ENCODE results near the gene ERBB3.
A peak's percentile ranks its signal among the peaks of the same experiment; 100 is the strongest.
"Not testable (repeated sequence)": the region's sequence is repeated elsewhere in the genome, so short reads cannot be mapped to it uniquely, and the experiment has no call there.

Gene ERBB3

DNA sequence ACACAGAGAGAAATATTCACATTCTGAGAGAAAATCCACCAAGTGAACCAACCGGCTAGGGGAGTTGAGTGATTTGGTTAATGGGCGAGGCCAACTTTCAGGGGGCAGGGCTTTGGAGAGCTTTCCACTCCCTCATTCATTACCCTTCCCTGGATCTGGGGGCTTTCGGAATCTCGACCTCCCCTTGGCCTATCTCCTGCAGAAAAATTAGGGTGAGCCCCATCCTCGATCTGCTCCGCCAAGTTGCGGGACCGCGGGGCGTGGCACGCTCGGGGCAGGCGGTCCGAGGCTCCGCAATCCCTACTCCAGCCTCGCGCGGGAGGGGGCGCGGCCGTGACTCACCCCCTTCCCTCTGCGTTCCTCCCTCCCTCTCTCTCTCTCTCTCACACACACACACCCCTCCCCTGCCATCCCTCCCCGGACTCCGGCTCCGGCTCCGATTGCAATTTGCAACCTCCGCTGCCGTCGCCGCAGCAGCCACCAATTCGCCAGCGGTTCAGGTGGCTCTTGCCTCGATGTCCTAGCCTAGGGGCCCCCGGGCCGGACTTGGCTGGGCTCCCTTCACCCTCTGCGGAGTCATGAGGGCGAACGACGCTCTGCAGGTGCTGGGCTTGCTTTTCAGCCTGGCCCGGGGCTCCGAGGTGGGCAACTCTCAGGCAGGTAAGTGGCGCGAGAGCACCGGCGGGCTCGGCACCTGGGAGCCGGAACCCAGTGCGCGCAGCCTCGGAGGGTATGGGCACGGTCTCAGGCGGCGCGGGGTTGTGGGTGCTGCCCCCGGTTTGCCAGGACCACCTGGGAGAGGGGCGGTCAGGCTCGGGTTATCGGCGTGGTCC is at the start of gene ERBB3:
Gene ERBB3, plus strand, starts transcription at position 443 of the 833 bp plus-strand sequence. Its CDS starts 136 bp downstream, at position 579.
- DNase-seq = peak; percentile 69

DNA sequence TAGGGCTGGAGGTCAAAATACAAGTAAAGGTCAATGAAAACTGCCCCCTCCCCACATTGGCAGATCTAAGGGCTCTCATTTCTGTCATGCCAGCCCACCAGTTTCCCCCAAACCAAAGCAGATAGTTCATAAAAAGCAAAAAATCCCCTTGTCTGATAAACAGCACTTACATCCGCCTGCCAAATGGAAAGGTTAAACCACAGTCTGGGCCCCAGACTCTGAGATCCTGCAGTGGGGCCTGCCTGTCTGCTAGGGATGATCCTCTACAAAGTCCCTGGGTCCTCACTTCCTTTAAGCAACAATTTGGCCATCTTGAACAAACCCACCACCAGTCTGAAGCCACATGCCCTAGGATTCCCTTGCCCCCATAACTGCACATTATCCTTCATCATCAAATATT is 48.0 kb upstream of the ERBB3 start:
- DNase-seq = no peak

DNA sequence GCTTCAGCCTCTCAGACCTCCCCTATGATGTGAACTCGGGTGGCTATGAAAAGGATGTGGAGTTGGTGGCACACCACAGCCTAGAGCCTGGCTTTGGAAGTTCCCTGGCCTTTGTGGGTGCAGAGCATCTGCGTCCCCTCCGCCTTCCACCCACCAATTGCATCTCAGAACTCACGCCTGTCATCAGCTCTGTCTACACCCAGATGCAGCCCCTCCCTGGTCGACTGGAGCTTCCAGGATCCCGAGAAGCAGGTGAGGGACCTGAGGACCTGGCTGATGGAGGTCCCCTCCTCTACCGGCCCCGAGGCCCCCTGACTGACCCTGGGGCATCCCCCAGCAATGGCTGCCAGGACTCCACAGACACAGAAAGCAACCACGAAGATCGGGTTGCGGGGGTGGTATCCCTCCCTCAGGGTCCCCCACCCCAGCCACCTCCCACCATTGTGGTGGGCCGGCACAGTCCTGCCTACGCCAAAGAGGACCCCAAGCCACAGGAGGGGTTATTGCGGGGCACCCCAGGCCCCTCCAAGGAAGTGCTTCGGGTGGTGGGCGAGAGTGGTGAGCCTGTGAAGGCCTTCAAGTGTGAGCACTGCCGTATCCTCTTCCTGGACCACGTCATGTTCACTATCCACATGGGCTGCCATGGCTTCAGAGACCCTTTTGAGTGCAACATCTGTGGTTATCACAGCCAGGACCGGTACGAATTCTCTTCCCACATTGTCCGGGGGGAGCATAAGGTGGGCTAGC is 45.2 kb upstream of the ERBB3 start:
- no peak for DNase-seq

DNA sequence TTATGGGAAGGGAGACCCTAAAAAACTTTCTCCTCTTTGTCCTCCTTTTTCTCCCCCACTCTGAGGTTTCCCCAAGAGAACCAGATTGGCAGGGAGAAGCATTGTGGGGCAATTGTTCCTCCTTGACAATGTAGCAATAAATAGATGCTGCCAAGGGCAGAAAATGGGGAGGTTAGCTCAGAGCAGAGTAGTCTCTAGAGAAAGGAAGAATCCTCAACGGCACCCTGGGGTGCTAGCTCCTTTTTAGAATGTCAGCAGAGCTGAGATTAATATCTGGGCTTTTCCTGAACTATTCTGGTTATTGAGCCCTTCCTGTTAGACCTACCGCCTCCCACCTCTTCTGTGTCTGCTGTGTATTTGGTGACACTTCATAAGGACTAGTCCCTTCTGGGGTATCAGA is 42.8 kb upstream of the ERBB3 start:
- DNase-seq = no peak

DNA sequence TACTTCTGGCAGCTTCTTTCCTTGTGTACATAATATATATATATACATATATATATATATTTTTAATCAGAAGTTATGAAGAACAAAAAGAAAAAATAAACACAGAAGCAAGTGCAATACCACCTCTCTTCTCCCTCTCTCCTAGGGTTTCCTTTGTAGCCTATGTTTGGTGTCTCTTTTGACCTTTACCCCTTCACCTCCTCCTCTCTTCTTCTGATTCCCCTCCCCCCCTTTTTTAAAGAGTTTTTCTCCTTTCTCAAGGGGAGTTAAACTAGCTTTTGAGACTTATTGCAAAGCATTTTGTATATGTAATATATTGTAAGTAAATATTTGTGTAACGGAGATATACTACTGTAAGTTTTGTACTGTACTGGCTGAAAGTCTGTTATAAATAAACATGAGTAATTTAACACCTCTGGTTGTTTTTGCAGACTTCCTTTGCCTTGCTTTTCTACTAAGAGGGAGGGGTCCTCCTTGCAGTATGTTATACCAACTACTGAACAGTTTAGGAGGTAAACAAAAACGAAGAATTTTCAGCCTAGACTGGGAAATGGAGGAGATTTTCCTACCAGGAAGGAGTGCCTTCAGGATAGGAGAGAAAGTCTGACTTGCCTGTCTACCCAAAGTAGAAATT is 41.8 kb upstream of the ERBB3 start:
- DNase-seq = no peak

DNA sequence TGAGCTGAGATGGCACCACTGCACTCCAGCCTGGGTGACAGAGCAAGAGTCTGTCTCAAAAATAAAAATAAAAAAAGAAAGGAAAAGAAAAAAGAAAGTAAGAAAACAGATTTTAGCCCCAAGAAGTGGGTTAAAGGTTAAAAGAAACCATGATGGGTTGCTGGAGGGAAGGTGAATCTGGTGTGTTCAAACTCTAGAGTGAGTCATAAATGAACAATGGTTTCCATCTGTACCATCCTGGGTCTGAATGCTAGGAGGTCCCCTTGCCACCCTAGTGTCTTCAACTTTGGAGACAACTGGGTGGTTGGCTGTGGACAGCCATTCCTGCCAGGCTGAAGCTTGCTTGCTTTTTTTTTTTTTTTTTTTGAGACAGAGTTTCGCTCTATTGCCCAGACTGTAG is 39.8 kb upstream of the ERBB3 start:
- DNase-seq = peak; percentile 47

DNA sequence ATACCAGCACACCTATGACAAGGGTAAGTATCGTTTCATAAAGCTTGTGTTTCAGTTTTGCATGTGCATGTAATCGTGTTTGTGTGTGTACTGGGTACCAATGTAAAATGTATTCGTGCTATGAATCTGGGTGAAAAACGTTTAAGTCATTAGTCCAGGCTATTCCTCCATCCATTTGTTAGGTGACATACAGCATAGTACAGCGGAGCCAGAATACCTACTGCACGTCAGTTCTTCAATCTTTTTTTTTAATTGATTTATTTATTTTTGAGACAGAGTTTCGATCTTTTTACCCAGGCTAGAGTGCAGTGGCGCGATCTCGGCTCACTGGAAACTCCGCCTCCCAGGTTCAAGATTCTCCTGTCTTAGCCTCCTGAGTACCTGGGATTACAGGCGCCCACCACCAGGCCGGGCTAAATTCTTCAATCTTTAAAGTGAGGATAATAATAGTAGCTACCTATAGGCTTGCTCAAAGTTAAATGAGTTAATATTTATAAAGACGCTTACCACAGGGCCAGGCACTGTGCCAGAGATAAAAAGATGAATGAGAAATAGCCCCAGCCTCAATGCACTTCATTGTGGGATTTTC is 38.9 kb upstream of the ERBB3 start:
- DNase-seq = no peak

DNA sequence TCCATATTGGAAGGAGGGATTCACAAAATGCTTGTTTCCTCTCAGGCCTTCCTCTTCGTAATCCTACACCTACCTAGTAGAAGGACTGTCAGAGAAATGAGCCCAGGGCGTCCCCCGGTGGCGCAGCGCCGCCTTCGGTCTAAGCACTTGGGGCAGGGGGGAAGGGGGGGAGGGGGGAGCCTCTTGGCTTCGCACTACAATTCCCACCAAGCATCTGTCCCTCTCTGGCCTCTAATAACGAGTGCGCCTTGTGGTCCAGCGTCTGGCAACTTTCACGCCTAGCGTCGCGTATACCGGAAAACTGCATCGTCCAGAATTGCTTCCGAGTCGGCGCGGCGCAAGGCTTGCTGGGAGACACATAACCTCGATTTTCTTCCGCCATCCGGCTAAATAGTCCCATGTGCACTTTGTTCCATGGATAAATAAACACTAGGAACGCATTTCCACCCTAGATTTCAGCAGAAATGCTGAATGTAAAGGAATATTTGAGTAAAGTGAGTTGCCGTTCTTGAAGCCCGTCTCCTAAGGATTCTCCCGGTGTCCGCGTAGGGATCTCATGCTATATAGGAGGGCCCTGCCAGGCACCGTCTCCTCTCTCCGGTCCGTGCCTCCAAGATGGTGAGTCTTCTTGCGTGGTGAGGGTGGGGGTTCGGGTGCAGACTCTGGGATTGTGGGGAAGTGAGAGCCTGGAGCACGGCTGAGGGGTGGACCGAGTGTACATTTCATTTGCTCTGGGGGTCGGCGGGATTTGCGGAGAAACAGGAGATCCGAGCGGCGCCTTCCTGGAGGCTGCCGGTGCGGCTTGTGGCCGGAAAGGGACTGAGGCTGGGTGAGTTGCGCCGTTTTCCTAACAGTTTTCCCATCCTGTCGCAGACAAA is 38.2 kb upstream of the ERBB3 start, which contains the start of gene RPS26:
Gene RPS26, plus strand, starts transcription at position 367 of the 878 bp plus-strand sequence. Its CDS starts 249 bp downstream, at position 616.
- peak; percentile 97 for DNase-seq

DNA sequence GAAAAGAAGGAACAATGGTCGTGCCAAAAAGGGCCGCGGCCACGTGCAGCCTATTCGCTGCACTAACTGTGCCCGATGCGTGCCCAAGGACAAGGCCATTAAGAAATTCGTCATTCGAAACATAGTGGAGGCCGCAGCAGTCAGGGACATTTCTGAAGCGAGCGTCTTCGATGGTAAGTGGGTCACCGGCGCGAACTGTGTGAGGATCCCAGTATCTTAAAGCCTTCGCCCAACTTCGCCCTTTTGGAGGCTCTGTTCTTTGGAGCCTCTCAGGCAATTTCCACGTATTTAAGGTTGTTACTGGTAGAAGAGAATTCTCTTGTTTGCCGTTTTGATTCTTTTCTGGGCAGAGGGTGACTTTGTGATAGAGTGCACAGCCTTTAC is 37.5 kb upstream of the ERBB3 start:
- not testable (repeated sequence) for DNase-seq

DNA sequence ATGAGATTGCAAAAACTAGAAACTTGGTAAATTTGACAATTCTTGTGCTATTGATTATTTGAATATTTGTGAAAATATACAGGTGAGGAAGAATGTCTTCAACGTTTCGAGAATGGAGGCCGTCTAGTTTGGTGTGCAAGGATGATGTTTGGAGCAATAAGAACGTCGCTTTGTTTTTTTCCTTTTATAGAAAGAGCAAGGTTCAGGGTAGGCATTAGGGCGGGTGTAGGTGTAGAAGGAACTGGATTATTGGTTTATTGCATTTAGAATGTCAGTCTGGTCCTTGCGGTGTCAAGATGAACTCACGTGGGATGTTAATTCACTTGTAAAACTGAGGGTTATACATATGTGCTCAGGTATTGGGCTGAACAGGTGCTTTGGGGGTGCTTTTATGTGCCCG is 37.1 kb upstream of the ERBB3 start:
- DNase-seq = no peak

DNA sequence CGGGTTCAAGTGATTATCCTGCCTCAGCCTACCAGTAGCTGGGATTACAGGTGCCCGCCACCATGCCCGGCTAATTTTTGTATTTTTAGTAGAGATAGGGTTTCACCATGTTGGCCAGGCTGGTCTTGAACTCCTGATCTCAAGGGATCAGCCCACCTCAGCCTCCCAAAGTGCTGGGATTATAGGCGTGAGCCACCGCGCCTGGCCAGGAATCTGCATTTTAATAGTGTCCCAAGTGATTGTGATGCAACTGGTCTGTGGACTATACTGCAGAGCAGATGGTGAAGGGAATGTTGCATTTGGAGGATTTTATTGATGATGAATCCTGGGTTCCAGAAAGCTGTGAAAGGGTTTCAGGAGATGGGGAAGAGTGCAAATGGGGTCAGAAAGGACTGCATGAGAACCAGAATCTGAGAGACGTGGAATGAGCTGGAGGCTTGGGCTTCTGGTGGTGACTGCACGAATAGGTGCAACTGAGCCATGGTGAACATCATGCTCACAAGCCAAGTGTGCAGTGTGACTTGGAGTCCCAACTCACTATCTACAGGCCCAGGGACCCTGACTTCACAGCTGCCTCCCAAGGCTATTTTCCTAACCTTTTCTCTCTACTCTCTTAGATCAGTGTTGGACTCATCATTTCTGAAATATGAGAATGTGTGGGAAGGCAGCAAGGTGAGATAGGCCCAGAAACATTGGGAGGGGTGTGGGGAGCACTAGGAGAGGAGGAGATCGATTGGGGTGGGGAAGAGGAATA is 33.8 kb upstream of the ERBB3 start:
- DNase-seq = no peak

DNA sequence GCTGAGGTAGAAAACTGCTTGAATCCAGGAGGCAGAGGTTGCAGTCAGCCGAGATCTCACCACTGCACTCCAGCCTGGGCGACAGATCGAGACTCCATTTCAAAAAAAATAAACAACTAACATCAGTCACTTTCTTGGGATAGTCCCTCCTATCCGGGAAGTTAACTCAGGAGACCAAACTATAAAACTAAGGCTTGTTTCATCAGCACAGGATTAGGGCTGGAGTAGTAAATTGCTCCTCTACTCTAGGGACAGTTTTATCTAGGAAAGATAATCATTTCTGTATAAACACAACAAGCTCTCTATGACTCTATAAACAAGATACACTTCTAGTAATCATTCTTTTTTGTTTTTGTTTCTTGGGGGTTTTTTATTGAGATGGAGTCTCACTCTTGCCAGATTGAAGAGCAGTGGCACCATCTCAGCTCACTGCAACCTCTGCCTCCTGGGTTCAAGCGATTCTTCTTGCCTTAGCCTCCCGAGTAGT is 26.5 kb upstream of the ERBB3 start:
- no peak for DNase-seq

DNA sequence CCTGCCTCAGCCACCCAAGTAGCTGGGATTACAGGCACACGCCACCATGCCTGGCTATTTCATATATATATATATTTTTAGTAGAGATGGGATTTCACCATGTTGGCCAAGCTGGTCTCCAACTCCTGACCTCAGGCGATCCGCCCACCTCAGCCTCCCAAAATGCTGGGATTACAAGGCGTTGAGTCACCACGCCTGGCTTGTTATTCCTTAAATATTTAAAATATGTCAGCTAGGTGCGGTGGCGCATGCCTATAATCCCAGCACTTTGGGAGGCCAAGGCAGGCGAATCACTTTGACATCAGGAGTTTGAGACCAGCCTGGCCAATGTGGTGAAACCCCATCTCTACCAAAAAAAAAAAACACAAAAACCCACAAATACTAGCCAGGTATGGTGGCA is 20.0 kb upstream of the ERBB3 start:
- DNase-seq = not testable (repeated sequence)

DNA sequence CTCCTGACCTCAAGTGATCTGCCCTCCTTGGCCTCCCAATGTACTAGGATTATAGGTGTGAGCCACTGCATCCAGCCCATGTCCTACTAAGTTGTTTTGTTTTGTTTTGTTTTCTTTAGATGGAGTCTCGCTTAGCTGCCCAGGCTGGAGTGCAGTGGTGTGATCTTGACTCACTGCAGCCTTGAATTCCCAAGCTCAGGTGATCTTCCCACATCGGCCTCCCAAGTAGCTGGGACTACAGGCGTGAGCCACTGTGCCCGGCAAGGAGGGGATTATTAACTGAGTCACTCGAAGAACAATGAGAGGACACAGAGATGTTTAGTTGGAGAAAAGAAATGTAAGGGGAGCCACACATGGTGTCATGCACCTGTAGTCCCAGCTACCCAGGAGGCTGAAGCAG is 18.0 kb upstream of the ERBB3 start:
- DNase-seq = no peak

DNA sequence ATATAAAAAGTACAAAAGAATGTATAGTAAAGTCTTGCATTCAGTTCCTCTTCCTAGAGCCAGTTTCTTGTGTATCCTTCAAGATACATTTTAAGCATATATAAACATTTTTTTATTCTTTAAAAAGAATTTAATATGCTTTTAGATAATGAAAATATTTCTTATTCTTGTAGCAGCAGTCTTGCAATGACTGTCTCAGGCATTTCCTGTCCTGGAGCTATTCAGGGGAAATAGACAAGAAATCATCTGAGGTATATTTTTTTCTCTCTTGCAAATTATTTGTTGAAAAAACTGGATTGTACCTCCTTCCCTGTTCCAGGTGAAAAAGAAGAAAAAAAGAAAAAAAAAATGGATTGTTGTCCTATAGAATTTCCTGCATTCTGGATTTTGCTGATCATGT is 17.0 kb upstream of the ERBB3 start:
- no peak for DNase-seq

DNA sequence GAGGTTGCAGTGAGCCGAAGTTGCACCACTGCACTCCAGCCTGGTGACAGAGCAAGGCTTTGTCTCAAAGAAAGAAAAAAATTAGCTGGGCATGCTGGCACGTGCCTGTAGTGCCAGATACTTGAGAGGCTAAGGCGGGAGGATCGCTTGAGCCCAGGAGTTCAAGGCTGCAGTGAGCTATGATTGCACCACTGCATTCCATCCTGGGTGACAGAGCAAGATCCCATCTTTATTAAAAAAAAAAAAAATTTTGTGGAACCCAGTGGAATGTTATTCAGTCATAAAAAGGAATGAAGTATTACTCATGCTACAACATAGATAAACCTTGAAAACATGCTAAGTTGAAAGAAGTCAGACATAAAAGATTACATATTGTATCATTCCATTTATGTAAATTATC is 8.3 kb upstream of the ERBB3 start:
- DNase-seq = no peak

DNA sequence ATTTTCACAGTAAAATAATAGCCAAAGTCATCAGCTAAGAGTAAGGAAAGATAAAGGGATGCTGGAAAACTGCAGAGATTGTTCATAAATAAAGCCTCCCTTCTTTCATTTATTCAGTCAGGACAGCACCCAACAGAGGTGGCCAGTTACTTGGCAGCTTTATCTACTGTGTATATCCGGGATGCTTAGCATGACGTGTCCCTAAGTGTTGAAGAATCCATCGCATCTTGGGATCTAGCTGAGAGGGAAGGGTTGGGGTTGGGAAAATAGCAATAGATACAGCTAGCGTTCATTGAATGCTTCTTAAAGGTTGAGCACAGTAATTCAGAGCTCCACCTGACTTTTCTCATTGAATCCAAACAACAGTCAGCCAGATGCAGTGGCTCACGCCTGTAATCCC is 5.6 kb upstream of the ERBB3 start:
- DNase-seq = no peak

DNA sequence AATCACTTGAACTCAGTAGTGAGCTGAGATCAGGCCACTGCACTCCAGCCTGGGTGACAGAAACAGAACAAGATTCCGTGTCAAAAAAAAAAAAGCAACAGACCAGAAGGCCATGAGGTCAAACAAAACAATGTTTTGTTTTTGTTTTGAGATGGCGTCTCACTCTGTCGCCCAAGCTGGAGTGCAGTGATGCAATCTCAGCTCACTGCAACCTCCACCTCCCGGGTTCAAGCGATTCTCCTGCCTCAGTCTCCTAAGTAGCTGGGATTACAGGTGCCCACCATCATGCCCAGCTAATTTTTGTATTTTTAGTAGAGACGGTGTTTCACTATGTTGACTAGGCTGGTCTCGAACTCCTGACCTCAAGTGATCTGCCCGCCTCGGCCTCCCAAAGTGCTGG is 2.0 kb upstream of the ERBB3 start:
- not testable (repeated sequence) for DNase-seq

DNA sequence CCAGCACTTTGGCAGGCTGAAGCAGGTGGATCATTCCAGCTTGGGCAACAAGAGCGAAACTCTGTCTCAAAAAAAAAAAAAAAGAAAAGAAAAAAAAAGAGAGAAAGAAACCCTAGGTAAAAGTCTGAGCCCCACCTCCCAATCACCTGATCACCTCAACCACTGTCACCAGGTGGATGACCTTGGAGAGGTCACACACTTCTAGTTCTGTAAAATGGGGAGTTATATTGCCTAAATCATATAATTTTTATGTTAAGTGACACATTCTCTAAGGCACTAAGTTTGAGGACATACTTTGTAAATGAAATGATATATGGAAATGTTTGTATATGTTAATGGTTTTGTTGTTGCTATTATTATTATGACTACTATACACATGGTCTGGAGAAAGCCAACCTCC is 1.5 kb upstream of the ERBB3 start:
- no peak for DNase-seq

DNA sequence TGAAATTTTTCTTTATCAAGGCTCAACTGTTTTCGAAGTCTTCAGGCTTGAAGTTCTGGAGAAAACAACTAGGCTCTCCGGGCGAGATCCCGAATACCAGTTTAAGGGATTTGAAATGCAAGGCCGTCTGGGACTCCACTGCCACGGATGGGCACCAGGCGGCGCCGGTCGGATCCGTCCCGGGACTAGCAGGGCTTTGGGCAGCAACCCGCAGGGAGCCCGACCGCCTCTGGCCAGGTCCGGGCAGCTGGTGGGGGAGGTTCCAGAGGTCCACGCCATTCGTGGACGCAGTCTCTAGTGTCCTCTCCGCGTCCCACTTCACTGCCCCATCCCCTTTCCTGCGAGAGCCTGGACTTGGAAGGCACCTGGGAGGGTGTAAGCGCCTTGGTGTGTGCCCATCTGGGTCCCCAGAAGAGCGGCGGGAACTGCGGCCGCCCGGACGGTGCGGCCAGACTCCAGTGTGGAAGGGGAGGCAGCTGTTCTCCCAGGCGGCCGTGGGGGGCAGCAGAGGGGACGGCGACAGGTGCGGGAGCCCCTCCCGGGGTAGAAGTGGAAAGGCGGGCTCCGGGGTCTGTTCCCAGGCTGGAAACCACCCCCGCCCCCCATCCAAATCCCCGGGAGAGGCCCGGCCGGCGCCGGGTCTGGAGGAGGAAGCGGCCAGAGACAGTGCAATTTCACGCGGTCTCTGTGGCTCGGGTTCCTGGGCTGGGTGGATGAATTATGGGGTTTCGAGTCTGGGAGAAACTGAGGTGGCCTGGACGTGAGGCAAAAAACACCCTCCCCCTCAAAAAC is 838 bp upstream of the ERBB3 start:
- peak; percentile 58 for DNase-seq

All from activated CD4-positive, alpha-beta T cell treated with anti-CD3 and anti-CD28 coated beads, Interleukin-10, Interleukin-2, amounts not matched to agents 100 ng/mL and 50 ng/mL, durations not matched to agents 16 hours and 8 hours (primary cell).